HG03066 (cell line): Measurements from ENCODE around the gene PSKH1.
"Not testable (repeated sequence)": the region's sequence is repeated elsewhere in the genome, so short reads cannot be mapped to it uniquely, and the experiment has no call there.

Experiments used
- ATAC-seq: cut with Tn5 transposase; IDR thresholded peaks from one replicate; pipeline ENCODE4 v1.9.1; 2021; ENCODE audit warnings: low read depth; ENCODE audit not compliant: unreplicated experiment

PSKH1 gene

DNA sequence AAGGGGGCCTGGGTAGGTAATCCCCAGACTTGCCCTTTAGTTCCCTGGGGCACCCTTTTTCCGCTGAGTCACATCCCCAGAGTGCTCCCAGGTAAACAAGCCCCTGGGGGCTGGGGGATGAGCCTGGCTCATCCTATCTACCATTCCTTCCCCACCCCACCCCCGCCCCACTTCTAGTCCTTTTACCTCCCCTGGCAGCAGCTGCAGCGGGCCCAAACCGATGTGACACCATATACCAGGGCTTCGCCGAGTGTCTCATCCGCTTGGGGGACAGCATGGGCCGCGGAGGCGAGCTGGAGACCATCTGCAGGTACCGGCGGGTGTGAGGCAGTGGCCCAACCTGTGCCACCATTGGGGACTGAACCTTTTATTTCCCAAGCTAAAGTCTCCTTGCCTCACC is 7.5 kb upstream of the PSKH1 start:
- ATAC-seq, result no peak

DNA sequence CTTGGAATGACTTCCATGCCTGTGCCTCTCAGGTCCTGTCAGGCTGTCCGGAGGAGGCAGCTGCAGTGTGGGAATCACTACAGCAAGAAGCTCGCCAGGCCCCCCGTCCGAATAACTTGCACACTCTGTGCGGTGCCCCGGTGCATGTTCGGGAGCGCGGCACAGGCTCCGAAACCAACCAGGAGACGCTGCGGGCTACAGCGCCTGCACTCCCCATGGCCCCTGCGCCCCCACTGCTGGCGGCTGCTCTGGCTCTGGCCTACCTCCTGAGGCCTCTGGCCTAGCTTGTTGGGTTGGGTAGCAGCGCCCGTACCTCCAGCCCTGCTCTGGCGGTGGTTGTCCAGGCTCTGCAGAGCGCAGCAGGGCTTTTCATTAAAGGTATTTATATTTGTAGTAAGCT is 7.1 kb upstream of the PSKH1 start:
- ATAC-seq, result no peak

DNA sequence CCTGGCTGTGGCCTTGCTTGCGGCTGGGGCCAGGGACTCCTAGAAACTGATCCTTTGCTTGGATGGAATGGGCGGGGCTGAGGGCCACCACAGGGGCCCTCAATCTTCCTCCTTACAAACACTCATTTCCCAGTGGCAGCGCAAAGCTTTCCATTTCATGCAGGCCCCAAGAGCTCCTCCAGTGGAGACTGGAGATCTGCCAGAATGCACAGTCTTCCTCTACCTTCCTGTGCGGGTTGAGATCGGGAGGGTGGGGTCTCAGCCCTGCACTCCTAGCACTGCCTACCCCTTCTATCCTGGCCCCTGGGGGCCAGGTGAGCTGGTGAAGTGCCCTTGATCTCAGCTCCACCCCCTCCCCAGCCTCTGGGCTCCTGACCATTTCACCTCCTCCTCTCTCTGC is 6.7 kb upstream of the PSKH1 start:
- ATAC-seq, result no peak

DNA sequence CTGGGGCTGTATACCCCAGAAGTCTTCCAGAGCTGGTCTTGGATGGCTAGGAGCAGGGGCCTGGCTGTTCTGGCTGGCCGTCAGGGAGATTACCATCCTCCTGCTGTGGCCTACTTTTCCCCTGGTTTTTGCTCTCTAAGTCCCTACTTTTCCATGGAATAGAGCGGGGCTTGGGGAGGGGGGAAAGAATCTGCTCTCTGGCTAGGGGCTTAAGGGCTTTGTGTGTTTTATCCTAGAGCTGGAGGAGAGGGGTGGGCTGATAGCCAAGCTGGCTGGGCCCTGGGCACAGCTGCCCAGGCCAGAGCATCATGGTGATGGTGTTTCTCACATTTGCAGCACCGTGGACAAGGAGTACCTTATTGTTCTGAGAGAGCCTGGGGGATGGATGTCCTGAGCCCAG is 4.7 kb upstream of the PSKH1 start:
- no peak for ATAC-seq

DNA sequence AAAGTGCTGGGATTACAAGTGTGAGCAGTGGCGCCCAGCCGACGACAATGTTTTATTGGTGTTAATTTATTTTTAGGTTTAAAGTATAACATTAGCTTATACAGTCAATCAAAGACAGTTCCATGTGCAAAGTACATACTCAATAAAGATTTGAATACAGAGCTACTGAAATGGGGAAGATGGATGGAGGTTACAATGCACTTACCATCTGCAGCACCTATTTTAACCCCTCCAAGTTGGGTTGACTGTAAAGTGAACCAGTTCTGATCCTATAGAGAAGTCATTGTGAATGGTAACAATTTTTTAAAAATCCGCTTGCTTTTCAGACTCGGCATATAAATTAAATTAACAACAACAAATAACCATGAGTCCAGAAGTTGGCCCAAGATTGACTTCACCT is 679 bp upstream of the PSKH1 start:
- no peak for ATAC-seq

DNA sequence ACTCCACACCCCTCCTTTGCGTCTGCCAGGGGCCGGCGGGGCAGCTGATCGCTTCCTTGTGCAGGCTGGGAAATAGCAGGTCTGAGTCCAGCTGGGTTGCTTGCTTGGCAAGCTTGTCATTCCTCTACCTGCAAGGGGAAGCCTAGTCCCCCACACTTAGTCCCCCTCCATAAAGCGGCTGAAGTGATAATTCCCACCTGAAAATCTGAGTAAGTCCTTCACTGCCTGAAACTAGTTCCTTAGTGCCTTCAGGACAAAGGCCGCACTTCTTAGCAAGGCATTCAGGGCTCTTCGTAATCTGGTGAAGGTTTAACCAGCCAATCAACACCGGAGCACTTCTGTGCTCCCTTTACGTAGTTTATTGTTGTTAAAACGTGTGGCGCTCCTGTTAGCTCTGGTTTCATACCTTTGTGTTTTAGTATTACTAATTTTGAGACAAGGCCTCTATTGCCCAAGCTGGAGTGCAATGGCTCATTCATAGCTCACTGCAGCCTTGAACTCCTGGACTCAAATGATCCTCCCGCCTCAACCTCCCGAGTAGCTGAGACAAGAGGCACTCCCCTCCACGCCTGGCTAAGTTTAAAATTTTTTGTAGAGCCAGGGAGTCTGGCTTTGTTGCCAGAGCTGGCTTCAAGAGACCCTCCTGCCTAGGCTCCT is 817 bp downstream of the PSKH1 start:
- no peak for ATAC-seq

DNA sequence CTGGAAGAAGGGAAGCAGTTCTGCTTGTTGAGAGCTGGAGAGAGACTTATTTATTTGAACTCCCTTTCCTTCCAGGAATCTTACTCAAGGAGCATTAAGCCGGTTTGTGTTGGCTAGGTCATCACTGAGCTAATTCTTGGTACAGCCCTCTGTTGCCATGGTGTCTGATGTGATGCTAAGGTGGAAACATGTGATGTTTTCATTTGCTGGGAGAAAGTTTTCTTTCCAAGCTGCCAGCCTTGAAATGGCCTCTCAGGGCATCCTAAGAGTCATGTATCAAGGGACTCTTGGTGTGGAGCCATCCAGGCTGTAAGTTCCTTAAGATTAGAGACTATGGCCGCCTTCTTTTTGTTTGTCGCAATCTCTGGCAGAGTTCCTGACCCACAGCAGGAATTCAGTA is 4.2 kb downstream of the PSKH1 start:
- ATAC-seq, result no peak

DNA sequence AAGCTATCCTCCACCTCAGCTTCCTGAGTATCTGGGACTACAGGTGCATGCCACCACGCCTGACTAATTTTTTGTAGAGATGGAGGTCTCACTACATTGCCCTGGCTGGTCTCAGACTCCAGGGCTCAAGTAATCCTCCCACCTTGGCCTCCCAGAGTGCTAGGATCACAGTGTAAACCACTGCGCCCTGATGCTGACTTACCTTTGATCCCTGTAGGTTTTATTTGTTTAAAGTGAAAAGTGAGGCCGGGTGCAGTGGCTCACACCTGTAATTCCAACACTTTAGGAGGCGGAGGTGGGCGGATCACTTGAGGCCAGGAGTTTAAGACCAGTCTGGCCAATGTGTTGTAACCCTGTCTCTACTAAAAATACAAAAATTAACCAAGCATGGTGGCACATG is 8.7 kb downstream of the PSKH1 start:
- no peak for ATAC-seq

DNA sequence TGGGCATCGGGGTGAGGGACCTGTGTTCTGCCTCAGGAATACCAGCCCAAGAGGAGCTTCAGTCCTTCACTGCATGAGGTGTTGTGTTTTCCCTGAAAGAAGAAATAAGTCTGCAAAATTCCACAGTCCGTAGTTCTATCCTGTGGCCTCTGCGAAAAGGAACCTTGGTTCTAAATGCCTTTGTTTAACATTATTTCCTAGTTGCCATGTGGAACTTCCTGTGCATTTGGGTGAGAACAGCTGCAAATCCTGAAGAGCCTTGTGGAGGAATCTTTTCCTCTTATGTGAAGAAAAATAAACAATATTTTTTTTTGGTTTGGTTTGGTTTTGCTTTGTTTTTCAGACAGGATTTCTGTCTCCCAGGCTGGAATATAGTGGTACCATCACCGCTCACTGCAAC is 9.8 kb downstream of the PSKH1 start:
- ATAC-seq, result no peak

DNA sequence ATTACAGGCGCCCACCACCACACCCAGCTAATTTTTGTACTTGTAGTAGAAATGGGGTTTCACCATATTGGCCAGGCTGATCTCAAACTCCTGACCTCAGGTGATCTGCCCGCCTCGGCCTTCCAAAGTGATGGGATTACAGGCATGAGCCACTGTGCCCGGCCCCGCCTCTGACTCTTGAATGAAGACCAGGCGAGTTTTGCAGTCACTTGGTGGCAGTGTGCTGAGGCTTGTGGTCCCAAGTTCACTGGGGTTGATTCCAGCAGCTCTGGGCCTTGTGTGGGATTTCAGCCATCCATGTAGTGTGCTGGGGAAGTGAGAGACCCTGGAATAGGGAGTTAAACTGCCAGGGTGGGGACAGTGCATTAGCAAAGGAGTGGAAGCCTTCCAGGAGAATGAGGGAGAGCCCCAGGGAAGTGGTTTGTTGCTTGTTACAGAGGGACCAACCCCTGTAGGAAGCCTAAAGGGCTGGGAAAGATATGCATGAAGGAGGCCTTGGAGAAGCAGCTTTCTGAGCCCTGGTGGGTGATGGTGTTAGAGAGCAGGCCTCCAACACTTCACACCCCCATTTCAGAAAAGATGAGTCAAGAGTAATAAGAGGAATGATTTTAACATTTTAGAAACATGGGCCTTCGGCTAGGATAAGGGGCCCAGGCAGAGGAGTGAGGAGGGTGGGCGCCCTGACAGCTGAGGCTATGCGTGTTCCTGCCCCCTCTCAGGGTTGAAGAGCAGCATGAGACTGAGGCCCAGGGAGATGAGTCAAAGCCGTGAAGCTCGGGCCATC is 14.5 kb downstream of the PSKH1 start:
- no peak for ATAC-seq

DNA sequence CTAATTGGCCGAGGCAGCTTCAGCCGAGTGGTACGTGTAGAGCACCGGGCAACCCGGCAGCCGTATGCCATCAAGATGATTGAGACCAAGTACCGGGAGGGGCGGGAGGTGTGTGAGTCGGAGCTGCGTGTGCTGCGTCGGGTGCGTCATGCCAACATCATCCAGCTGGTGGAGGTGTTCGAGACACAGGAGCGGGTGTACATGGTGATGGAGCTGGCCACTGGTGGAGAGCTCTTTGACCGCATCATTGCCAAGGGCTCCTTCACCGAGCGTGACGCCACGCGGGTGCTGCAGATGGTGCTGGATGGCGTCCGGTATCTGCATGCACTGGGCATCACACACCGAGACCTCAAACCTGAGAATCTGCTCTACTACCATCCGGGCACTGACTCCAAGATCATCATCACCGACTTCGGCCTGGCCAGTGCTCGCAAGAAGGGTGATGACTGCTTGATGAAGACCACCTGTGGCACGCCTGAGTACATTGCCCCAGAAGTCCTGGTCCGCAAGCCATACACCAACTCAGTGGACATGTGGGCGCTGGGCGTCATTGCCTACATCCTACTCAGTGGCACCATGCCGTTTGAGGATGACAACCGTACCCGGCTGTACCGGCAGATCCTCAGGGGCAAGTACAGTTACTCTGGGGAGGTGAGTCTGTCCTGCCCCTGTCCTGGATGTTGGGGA is 16.1 kb downstream of the PSKH1 start:
- ATAC-seq, result no peak

DNA sequence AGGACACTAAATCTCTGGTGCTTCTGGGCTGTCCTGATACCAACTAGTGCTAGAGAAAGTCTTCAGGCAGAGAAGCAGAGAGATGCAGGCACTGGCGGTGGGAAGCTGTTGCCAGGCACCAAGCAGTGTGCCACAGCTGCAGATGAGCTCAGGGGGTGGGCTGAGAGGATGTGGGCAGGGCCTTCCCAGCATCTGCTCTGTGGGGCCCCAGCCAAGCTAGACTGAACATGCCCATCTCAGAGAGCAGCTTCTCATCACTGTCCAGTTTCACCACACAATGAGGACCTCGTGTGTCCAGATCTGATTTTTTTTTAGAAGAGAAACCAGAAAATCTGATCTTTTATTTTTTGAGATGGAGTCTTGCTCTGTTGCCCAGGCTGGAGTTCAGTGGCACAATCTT is 17.1 kb downstream of the PSKH1 start:
- no peak for ATAC-seq

DNA sequence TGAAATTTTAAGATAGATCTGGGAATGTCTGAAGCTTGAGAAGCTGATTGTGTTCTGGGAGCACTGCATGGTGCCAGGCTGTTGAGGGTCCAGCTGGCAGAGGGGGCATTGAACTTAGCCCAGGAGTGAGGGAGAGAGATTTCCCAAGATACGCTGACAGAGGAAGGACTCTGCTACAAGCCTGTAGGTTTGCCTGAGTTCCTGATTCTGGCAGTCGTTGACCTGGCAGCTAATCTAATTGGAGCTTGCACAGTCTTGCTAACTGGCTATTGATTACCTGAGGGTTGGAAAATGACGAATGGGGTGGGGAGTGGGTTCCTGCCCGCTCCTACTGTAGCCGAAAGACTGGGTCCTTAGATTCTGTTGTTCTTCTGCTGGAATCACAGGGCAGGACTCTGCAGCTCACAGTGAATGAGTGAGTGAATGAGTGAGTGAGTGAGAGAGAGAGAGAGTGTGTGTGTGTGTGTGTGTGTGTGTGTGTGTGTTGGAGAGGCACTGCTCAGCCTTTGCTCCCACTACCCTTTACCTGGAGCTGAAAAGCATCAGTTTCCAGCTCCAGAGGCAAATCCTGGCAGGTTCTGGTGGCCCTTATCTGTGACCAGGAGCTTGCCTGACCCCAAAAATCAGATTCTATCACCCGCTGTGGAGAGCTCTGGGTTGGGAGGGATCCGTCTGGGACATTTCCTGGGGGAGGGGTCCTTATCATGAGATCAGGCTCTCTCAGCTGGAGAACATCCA is 21.9 kb downstream of the PSKH1 start:
- no peak for ATAC-seq

DNA sequence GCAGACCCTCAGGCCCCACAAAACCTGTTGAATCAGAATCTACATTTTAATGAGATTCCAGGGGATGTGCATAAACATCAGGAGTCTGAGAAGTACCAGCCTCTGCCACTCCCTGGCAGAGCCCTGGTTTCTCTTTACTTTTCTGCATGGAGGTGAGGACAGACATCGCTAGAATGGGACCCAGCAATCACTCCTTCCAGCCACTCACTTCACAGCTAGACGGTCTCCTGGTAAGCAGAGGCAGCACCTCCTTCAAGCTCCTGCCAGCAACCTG is 22.4 kb downstream of the PSKH1 start:
- not testable (repeated sequence) for ATAC-seq

DNA sequence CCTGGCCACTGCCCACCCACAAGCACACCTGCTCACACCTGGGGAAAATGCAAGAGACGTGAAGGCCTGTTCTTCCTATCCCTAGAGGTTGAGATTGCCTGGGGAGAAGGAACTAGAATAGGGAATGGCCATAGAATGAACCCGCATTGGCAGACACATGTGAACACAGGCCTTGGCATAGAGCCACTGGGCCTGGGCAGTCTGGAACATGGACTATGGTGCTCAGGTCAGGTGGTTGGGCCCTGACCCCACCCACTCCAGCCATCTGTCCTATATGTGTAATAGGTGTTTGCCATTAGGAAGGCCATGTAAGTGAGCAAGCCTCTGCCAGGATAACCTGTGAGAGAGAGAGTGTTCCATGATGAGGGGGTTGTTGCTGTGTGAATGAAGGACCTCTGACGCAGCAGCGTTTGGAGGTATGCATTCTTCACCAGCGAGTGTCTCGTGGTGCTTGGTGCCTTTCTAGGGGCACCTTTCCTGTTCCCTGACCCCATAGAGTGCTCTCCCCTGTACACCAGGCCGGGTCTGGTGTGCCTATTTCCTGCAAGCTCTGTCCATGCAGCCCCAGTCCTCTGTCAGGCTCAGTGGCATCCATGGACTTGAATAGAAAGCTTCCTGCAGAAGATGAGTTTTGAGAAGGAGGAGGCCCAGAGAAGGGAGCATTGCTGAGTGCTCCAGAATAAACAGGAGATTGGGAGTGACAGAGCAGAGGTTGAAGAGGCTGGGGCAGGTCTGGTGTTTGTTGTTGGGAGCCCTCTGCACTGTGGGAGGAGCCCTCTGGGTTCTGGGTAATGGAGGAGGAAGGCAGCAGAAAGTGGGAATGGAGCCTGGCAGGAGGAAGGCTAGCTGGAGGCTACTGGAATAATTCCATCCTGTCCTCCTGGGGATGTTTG is 23.0 kb downstream of the PSKH1 start:
- no peak for ATAC-seq

DNA sequence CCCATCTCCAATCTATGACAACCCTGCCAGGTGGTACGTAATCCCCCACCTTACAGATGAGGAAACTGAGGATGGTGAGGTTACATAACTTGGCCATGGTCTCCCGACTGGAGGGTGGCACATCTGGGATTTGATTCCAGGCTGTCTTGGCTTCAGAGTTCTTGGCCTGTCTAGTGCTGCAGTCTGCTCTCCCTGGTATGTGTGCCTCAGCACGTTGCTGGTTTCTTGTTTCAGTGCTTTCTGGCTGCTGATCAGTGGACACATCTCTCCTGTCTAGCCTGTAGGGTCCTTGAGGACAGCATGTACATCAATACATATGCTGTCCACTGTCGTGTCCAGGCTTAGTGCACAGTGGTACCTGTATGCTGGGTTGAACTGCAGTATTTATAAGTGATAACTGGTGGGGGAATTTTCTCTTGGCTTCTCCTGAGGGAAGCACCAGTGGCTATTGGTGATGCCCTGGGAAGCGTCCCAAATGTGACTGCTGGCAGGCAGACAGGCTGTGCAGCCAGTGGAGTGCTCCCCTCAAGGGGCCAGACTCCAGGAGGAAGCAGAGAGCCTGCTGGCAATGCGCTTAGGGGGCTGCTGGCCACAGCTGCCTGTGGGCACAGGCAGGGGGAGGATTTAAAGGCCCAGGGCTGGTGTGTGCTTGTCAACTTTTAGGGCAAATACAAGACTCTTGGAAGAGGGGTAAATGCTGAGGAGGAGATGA is 24.2 kb downstream of the PSKH1 start:
- ATAC-seq, result no peak

DNA sequence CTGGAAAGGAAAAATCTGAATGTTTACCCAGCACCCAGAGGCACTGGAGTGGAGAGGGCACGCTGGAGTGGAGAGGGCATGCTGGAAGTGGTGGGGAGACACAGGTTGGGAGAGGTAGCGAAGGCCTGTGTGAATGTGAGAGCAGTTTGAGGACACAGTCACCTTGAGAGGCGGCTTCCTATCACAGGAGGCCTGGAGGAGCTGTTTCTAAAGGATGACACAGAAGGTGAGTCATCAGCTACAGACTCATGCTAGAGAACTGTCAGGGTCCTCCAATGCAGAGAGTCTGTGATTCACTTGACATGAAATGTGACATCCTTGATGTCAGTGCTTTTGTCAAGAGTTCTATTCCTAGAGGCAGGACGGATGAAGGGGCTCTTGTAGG is 24.8 kb downstream of the PSKH1 start:
- ATAC-seq, result no peak

DNA sequence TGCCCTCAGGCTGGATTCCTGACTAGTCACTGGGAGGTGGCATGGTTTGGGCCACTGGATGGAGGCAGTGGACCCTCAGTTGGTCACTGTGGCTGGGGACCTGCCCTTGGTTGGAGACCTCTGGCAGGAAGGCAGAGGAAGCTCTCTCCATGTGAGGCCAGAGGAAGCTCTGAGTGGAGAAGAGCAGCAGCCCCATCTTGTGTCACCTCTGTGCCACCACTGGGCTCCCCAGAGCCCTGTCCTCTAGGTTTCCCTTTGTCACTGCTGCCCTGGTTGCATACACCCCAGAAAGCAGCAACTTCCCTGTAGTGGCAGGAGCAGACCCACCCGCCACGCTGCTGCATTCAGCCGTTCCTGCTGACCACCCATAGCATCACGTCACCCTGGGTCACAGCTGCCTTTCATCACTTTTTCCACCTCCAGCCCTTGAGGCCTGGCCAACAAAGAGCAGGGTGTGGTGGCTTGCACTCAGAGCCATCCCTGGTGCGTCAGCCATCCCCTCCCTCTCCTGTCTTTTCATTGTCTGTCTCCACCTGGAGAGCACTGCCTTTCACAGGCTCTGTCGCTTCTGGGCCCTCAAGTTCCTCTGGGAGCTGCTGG is 26.7 kb downstream of the PSKH1 start:
- ATAC-seq, result no peak

DNA sequence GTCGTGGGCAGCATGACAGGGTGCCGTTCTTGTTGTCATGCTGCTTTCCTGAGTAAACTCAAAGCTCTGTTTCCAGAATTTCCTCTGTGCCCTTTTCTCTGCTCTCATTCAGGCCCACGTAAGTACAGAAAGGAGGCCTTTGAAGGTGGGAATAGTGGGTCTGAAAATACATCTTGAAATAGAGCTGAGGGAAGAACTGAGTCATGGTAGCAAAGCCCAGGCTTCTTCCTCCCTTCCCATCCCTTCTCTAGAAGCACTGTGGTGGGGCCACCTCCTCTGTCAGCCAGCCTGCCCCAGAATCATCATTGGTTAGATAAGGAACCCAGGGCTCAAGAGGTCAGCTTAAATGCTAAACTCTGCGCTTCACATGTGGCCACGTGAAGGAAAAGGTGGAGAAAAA is 29.2 kb downstream of the PSKH1 start:
- ATAC-seq, result no peak
